PC-9 (cell line): Measurements from ENCODE around the gene FN3K. TPM values are rescaled to one million over a fixed set of nuclear protein-coding genes. Genes with fewer than 3 reads are reported as not detected.

Experiments used
- BruUV-seq: library from RNA; stranded (reverse); fragments of 400-500 nt; replicated peaks from 2 replicates; lab custom pipeline; 2021; lab: Mats Ljungman, UMichigan
- CTCF ChIA-PET: fragments of 300-600 bp; sonication (Branson Sonifier 250); formaldehyde crosslinking; loops from one replicate; lab custom pipeline; 2022; ENCODE audit warnings: antibody characterized with exemption; lab: Charles Lee
- POLR2A ChIA-PET: fragments of 300-600 bp; sonication (Branson Sonifier 250); formaldehyde crosslinking; loops from one replicate; lab custom pipeline; 2022; ENCODE audit warnings: antibody characterized with exemption; ENCODE audit not compliant: unreplicated experiment; lab: Charles Lee
- DNase-seq, 2 experiments: peaks; one replicate each; pipeline versions ENCODE4 v3.0.0 to v3.0.0-alpha.2; 2015 to 2022; ENCODE audit warnings: mixed read lengths in 1 of 2
- H2AFZ ChIP-seq: fragments of 200-600 bp; sonication (generic); 2 replicates; pipeline ENCODE4 v1.8.1; 2017; ENCODE audit warnings: antibody characterized with exemption
- H3F3A ChIP-seq: fragments of 200-600 bp; sonication (generic); 2 replicates; pipeline ENCODE4 v1.8.1; 2017; ENCODE audit warnings: antibody characterized with exemption, mild to moderate bottlenecking, low read depth; ENCODE audit not compliant: insufficient read depth
- H3K27ac ChIP-seq: fragments of 200-600 bp; sonication (generic); 2 replicates; pipeline ENCODE4 v1.6.1; 2016; ENCODE audit warnings: mixed run types
- H3K27me3 ChIP-seq: fragments of 200-600 bp; sonication (generic); 2 replicates; pipeline ENCODE4 v1.6.1; 2016; ENCODE audit warnings: low read depth, mixed run types; ENCODE audit not compliant: insufficient read depth
- H3K36me3 ChIP-seq: fragments of 200-600 bp; sonication (generic); 2 replicates; pipeline ENCODE4 v1.6.1; 2016; ENCODE audit warnings: low read depth, mixed run types
- H3K4me1 ChIP-seq: fragments of 200-600 bp; sonication (generic); replicated peaks from 2 replicates; pipeline ENCODE4 v1.6.1; 2016; ENCODE audit warnings: mixed run types; ENCODE audit not compliant: insufficient read depth
- H3K4me2 ChIP-seq: fragments of 200-600 bp; sonication (generic); 2 replicates; pipeline ENCODE4 v1.6.1; 2017; ENCODE audit warnings: mixed run types
- H3K4me3 ChIP-seq: fragments of 200-600 bp; sonication (generic); 2 replicates; pipeline ENCODE4 v1.6.1; 2016; ENCODE audit warnings: mixed run types
- H3K79me2 ChIP-seq: fragments of 200-600 bp; sonication (generic); 2 replicates; pipeline ENCODE4 v1.6.1; 2017; ENCODE audit warnings: low read depth, mixed run types
- H3K9me2 ChIP-seq: fragments of 200-600 bp; sonication (generic); 2 replicates; pipeline ENCODE4 v1.8.1; 2017; ENCODE audit warnings: mild to moderate bottlenecking; ENCODE audit not compliant: insufficient read depth
- H3K9me3 ChIP-seq: fragments of 200-600 bp; sonication (generic); 2 replicates; pipeline ENCODE4 v1.8.1; 2016; ENCODE audit warnings: low read depth; ENCODE audit not compliant: insufficient read depth
- H4K20me1 ChIP-seq: fragments of 200-600 bp; sonication (generic); 2 replicates; pipeline ENCODE4 v1.8.1; 2017; ENCODE audit not compliant: insufficient read depth
- EZH2 ChIP-seq: fragments of 200-600 bp; sonication (generic); IDR thresholded peaks from 2 replicates; pipeline ENCODE4 v1.8.0; 2017; ENCODE audit warnings: antibody characterized with exemption, low read depth
- intact Hi-C: fragments of 100-400 bp; cut with micrococcal nuclease; formaldehyde crosslinking; loops from one replicate; pipeline ENCODE4 v1.10.0; 2022; ENCODE audit not compliant: unreplicated experiment
- total RNA-seq: library from RNA; stranded (reverse); gene quantifications from 2 replicates; pipeline ENCODE4 v1.2.3, GENCODE V29; 2021
- TF ChIP-seq, protein P1 (sequence below): fragments of 200-600 bp; sonication (generic); conservative IDR thresholded peaks from 2 replicates; pipeline ENCODE4 v1.6.1; 2017; ENCODE audit warnings: mixed run types, antibody characterized with exemption, mild to moderate bottlenecking, moderate library complexity

FN3K gene
- total RNA-seq, 1 experiment from 2014 or later, result 14.0 TPM

GRCh38 chr17:82718986-82719685, 16.3 kb upstream of the FN3K start:
- Histone ChIP-seq H3K4me2 (no peak overlapping the region), H3K9me2 (no peaks in the 10 kb centered on the region), H3K27me3 (no peaks in the 10 kb centered on the region), H3K27ac (no peak overlapping the region), H3K4me1 (no peaks in the 10 kb centered on the region; the same call in 1 of the 2 replicates), H3K4me3 (no peak overlapping the region), H4K20me1 (no peaks in the 10 kb centered on the region; the same call in 1 of the 2 replicates), H3K9me3 (no peaks in the 10 kb centered on the region), H2AFZ (no peak overlapping the region), H3K79me2 (peaks cover 6% of the 10 kb centered on the region), H3F3A (no peaks in the 10 kb centered on the region), H3K36me3 (no peaks in the 10 kb centered on the region)
- POLR2A ChIA-PET, result interaction anchor here (0.5 kb wide), 1 partner anchor 22 kb away, joined by 3 read pairs; no protein-coding TSS in a partner anchor
- TF ChIP-seq EZH2, result no peak
- TF ChIP-seq, protein P1, sequence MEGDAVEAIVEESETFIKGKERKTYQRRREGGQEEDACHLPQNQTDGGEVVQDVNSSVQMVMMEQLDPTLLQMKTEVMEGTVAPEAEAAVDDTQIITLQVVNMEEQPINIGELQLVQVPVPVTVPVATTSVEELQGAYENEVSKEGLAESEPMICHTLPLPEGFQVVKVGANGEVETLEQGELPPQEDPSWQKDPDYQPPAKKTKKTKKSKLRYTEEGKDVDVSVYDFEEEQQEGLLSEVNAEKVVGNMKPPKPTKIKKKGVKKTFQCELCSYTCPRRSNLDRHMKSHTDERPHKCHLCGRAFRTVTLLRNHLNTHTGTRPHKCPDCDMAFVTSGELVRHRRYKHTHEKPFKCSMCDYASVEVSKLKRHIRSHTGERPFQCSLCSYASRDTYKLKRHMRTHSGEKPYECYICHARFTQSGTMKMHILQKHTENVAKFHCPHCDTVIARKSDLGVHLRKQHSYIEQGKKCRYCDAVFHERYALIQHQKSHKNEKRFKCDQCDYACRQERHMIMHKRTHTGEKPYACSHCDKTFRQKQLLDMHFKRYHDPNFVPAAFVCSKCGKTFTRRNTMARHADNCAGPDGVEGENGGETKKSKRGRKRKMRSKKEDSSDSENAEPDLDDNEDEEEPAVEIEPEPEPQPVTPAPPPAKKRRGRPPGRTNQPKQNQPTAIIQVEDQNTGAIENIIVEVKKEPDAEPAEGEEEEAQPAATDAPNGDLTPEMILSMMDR, result no peak
- DNase-seq, result no peak
- CTCF ChIA-PET, result no interaction called here
- no TSS peak for BruUV-seq
- intact Hi-C loops, result loop anchor here (10.0 kb wide), 1 partner anchor 74 kb away; the partner anchor contains the start of gene WDR45B

DNA sequence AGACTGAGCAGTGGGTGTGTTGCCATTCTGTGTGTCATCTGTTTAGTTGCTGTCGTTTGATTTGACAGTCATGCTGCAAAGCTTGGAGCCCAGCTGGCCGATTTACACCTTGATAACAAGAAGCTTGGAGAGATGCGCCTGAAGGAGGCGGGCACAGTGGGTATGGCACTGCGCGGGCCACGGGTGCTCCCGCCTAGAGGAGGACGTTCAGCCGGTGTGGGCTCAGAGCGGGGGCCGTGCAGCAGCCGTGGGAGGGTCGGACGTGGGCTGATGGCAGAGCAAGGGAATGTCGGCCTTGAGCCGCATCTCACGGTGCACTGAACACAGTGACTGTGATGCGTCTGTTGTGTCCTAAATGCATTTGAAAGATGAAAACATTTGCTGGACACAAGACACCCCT, 15.2 kb upstream of the FN3K start:
- BruUV-seq, result no TSS peak
- ChIA-PET POLR2A (no interaction called here), CTCF (no interaction called here)
- Histone ChIP-seq H3F3A (no peaks in the 10 kb centered on the region), H3K27ac (no peak overlapping the region), H4K20me1 (no peaks in the 10 kb centered on the region; the same call in 1 of the 2 replicates), H3K4me2 (no peak overlapping the region), H3K4me1 (no peaks in the 10 kb centered on the region; the same call in 1 of the 2 replicates), H3K9me3 (no peaks in the 10 kb centered on the region), H3K4me3 (no peak overlapping the region), H3K27me3 (no peaks in the 10 kb centered on the region), H3K79me2 (peaks cover 6% of the 10 kb centered on the region), H3K9me2 (no peaks in the 10 kb centered on the region), H3K36me3 (no peaks in the 10 kb centered on the region), H2AFZ (no peak overlapping the region)
- DNase-seq, result no peak
- intact Hi-C loops, result no loop called here
- TF ChIP-seq, protein P1, result no peak
- TF ChIP-seq EZH2, result no peak

DNA sequence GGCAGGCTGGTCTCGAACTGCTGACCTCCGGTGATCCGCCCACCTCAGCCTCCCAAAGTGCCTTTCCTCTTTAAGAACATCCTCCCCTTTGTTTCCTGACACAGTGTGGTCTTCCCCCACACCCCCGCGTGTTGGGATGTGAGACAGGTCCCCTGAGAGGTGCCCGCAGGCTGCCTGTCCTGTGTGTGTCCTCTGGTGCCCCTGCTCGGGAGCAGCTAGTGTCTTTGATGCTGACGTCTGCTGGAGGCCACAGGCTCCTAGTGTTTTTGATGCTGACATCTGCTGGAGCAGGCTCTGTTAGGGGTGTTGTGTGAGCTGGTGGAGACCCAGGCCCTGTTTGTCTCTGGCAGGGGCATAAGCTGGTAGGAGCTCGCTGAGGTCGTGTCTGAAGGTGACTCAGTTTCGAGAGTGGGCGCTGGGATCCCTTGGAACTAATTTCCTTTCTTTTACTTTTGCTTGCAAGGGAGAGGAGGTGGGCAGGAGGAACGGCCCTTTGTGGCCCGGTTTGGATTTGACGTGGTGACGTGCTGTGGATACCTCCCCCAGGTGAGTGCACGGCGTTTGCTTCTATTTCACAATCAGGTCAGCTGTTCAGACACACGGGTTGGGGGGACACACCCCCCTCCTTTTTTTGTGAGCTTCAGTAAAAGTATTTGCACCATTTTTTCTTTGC, 12.9 kb upstream of the FN3K start:
- no peaks in the 10 kb centered on the region; the same call in 1 of the 2 replicates for H3K4me1 ChIP-seq
- ChIA-PET POLR2A (interaction anchor here (0.6 kb wide), 1 partner anchor 685 kb away, joined by 5 read pairs; the partner anchor contains the start of gene DCXR), CTCF (no interaction called here)
- H3K4me2 ChIP-seq, result no peak overlapping the region
- no TSS peak for BruUV-seq
- TF ChIP-seq, protein P1, result no peak
- no peak for TF ChIP-seq EZH2
- H2AFZ ChIP-seq, result no peak overlapping the region
- no peak overlapping the region for H3K4me3 ChIP-seq
- no peak overlapping the region for H3K27ac ChIP-seq
- no peaks in the 10 kb centered on the region for H3K9me2 ChIP-seq
- DNase-seq, result no peak
- no peaks in the 10 kb centered on the region for H3K36me3 ChIP-seq
- intact Hi-C loops, result no loop called here
- no peaks in the 10 kb centered on the region for H3K27me3 ChIP-seq
- peaks cover 5% of the 10 kb centered on the region for H3K79me2 ChIP-seq
- no peaks in the 10 kb centered on the region for H3K9me3 ChIP-seq
- no peaks in the 10 kb centered on the region; the same call in 1 of the 2 replicates for H4K20me1 ChIP-seq
- no peaks in the 10 kb centered on the region for H3F3A ChIP-seq
